ENCODE data around the gene ANGPTL4. TPM values are rescaled to one million over a fixed set of nuclear protein-coding genes. Genes with fewer than 3 reads are reported as not detected.

Gene ANGPTL4
- total RNA-seq, 2 donors from 2014 or later = 32.6 to 69.1 TPM

DNA sequence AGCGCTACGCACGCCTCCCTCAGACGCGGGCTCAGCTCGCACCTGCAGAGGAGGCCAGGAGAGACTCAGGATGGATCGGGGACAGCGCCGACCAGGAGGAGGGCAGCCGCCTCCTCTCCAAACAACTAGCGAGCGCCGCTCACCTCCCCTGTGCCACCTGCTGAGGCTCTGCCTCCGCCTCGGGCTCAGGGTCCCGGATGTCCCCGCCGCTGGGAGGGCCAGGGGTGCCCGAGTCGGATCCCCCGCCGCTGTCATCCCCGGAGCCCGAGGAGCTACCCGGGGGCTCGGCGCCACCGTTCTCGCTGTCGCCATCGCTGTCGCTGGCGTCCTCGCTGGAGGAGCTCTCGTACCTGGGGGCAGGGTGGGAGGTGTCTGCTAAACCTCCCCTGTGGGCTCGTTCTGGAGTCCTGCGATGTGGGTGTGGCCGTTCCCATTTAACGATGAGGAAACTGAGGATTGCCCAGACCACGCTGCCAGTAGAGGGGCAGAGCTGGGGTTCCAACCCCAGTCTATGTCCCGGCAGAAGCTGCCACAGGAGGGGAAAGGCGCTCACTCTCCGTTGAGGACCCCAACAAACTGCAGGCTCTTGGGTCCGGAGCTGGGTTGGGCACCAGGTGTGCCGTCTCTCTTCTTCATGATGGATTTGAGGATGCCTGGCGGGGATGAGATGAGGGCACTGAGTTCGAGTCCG is 30.0 kb upstream of the ANGPTL4 start:
- Histone ChIP-seq H3K27ac (peak overlapping the region; percentile 6 to 11), H3K4me3 (peak overlapping the region in 1 of 2 donors; percentile 31), H3K27me3 (peaks cover 9 to 10% of the 10 kb centered on the region in 2 donors), H3K4me1 (peaks cover 0 to 26% of the 10 kb centered on the region in 2 donors), H3K9me3 (no peaks in the 10 kb centered on the region), H3K36me3 (no peaks in the 10 kb centered on the region)
- TF ChIP-seq, protein P1, sequence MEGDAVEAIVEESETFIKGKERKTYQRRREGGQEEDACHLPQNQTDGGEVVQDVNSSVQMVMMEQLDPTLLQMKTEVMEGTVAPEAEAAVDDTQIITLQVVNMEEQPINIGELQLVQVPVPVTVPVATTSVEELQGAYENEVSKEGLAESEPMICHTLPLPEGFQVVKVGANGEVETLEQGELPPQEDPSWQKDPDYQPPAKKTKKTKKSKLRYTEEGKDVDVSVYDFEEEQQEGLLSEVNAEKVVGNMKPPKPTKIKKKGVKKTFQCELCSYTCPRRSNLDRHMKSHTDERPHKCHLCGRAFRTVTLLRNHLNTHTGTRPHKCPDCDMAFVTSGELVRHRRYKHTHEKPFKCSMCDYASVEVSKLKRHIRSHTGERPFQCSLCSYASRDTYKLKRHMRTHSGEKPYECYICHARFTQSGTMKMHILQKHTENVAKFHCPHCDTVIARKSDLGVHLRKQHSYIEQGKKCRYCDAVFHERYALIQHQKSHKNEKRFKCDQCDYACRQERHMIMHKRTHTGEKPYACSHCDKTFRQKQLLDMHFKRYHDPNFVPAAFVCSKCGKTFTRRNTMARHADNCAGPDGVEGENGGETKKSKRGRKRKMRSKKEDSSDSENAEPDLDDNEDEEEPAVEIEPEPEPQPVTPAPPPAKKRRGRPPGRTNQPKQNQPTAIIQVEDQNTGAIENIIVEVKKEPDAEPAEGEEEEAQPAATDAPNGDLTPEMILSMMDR (IDR thresholded peaks at IDR 0.05) = no peak
- no peak for DNase-seq (ENCODE audit: low spot score)

DNA sequence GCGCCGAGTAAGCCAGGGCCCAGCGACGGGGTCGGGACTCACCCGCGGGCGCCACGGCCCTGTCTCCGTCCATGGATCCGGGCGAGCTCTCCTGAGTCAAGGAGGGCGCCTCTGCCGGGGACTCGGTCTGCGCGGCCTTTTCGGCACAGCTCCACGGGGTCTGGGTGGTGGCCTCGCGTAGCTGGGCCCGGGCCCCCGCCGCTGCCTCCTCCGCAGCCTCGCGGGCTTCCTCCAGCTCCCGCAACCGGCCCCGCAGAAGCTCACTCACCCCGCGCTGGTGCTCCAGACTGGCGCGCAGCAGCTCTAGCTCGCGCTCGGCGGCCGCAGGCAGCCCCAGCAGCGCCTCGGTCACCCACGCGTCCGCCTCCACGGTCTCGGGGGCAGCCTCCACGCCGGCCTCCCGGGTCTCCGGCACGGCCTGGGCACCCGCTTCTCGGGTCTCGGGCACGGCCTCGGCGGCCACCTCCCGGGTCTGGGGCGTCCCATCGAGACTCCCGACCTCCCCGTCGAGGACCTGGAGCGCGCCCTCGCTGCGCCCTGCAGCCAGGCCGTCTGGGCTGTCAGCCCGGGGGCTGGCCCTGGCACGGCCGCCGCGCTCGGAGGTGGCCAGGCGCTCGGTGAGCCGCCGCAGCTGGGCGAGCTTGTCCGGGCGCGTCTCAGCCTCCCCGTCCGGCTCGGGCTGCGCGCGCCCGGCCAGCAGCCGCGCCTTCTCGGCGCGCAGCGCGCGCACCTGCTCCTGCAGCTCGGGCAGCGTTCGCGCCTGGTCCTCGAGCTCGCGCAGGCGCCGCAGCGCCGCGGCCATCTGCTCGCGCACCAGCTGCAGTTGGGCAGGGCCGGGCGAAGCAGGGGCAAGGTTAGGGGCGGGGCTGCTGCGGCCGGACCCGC is 29.3 kb upstream of the ANGPTL4 start:
- Histone ChIP-seq H3K27ac (no peak overlapping the region), H3K4me3 (peak overlapping the region in 1 of 2 donors; percentile 31), H3K27me3 (peaks cover 9 to 10% of the 10 kb centered on the region in 2 donors), H3K9me3 (no peaks in the 10 kb centered on the region), H3K4me1 (peaks cover 0 to 26% of the 10 kb centered on the region in 2 donors), H3K36me3 (no peaks in the 10 kb centered on the region)
- TF ChIP-seq, protein P1 (IDR thresholded peaks at IDR 0.05) = no peak
- DNase-seq (ENCODE audit: low spot score) = no peak

DNA sequence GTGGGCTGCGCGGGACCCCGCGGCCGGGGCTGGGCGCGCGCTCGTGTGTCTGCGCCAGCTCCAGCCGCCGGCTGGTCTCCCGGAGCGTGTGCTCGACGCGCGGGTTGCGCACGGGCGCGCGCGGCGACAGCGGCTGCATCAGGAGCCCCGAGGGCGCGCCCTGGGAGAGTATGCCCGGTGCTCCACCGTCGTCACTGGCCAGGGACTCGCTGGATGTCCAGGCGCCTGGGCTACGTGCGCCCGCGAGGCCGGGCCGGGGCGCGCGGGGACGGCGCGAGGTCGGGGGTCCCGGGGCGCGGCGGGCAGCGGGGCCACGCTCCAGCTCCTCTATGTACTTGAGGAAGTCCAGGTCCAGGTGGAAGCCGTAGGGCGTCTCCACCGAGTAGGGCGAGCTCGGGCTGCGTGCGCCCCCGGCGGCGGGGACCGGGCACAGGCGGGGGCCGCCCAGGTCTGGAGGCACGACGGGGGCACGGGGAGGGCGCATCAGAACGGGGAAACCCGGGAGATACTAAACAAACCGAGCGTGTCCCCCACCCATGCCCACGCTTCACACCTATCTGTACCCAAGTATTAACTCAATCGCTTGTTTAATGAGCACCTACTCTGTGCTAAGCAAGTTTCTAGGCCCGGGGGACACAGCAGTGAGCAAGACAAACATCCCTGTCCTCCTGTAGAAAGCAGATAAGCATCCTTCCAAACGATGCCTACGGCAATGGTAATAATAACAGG is 28.4 kb upstream of the ANGPTL4 start:
- Histone ChIP-seq H3K9me3 (no peaks in the 10 kb centered on the region), H3K4me1 (peaks cover 0 to 29% of the 10 kb centered on the region in 2 donors), H3K4me3 (peak overlapping the region in 1 of 2 donors; percentile 31), H3K27me3 (peaks cover 9 to 10% of the 10 kb centered on the region in 2 donors), H3K36me3 (no peaks in the 10 kb centered on the region), H3K27ac (no peak overlapping the region)
- TF ChIP-seq, protein P1 (IDR thresholded peaks at IDR 0.05) = no peak
- DNase-seq (ENCODE audit: low spot score) = no peak

DNA sequence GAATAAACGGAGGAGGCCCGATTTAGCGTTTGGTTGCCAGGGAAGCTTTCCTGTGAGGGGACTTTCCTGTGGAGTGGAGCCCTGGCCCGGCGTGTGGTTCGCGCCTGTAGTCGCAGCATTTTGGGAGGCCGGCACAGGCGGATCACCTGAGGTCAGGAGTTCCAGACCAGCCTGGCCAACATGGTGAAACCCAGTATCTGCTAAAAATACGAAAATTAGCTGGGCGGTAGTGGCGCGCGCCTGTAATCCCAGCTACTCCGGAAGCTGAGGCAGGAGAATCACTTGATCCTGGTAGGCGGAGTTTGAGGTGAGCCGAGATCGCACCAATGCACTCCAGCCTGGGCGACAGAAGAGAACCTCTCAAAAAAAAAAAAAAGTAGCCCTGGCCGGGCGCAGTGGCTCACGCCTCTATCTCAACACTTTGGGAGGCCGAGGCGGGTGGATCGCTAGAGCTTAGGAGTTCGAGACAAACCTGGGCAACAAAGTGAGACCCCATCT is 27.8 kb upstream of the ANGPTL4 start:
- peaks cover 0 to 30% of the 10 kb centered on the region in 2 donors for H3K4me1 ChIP-seq
- H3K4me3 ChIP-seq = no peak overlapping the region
- DNase-seq (ENCODE audit: low spot score) = no peak
- TF ChIP-seq, protein P1 (IDR thresholded peaks at IDR 0.05) = no peak
- no peak overlapping the region for H3K27ac ChIP-seq
- H3K9me3 ChIP-seq = no peaks in the 10 kb centered on the region
- H3K36me3 ChIP-seq = no peaks in the 10 kb centered on the region
- H3K27me3 ChIP-seq = peaks cover 9 to 10% of the 10 kb centered on the region in 2 donors

DNA sequence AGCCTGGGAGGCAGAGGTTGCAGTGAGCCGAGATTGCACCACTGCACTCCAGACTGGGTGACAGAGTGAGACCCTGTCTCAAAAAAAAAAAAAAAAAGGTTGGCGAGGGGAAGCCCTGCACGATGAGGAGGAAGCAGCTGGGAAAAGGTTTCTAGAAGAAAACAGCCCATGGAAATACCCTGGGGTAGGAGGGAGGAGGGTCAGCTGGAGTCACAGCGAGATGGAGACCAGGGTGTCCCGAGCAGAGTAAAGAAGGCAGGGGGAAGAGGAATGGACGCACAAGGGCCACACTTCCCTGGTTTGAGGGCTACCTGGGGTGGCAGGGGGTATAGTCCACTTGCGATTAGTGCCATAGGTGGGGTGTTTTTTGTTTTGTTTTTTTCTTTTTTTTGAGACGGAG is 27.3 kb upstream of the ANGPTL4 start:
- no peak overlapping the region for H3K27ac ChIP-seq
- no peak overlapping the region for H3K4me3 ChIP-seq

More for the DNA sequence above, 27.3 kb upstream of the ANGPTL4 start:
- TF ChIP-seq, protein P1 (IDR thresholded peaks at IDR 0.05) = no peak
- Histone ChIP-seq H3K9me3 (no peaks in the 10 kb centered on the region), H3K27me3 (peaks cover 9 to 10% of the 10 kb centered on the region in 2 donors), H3K4me1 (peaks cover 0 to 30% of the 10 kb centered on the region in 2 donors), H3K36me3 (no peaks in the 10 kb centered on the region)
- DNase-seq (ENCODE audit: low spot score) = no peak

Data from right atrium auricular region (tissue), 2 donors.